HG03025 (cell line): ENCODE results near the gene ANKRD40.
"Not testable (repeated sequence)": the region's sequence is repeated elsewhere in the genome, so short reads cannot be mapped to it uniquely, and the experiment has no call there.

ENCODE experiments used
- ATAC-seq: cut with Tn5 transposase; IDR thresholded peaks from one replicate; pipeline ENCODE4 v1.9.1; 2021; ENCODE audit warnings: mild to moderate bottlenecking, moderate library complexity; ENCODE audit not compliant: unreplicated experiment, low FRiP score

The ANKRD40 gene

DNA sequence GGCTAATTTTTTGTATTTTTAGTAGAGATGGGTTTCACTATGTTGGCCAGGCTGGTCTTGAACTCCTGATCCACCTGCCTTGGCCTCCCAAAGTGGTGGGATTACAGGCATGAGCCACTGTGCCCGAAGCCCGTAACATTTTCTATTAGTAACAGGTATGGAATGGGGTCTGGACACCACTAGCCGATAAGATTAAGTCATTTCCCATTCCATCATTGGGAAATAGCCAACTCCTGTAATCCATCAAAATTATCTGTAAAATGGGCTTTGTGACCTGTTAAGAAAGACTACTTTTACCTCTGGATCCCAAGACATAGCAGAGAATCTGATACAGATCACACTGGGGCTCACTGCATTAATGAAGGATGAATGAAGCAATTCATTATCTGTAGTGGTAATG is 7.8 kb upstream of the ANKRD40 start:
- no peak for ATAC-seq

DNA sequence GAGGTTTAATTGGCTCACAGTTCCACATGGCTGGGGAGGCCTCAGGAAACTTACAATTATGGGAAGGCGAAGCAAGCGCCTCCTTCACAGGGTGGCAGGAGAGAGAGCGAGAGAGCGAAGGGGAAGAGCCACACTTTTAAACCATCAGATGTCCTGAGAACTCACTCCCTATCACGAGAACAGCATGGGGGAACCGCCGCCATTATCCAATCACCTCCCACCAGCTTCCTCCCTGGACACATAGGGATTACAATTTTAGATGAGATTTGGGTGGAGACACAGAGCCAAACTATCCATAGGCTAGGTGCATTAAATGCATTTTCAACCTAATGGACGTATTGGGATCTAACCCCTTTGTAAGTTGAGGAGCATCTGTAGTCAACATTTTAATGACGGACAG is 4.9 kb upstream of the ANKRD40 start:
- ATAC-seq = no peak

DNA sequence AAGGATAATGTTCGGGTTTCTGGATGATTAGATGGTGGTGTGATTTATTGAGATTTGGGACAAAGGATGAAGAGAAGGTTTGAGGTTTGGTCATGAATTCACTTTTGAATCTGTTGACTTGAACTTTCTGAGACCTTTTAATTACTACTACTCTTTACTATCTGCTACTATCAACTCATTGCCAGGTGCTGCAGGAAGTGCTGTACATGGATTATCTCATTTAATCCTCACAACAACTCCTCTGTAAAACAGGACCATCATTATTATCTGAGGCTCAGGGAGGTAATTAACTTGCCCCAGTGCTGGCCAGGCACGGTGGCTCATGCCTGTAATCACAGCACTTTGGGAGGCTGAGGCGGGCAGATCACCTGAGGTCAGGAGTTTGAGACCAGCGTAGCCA is 2.9 kb upstream of the ANKRD40 start:
- ATAC-seq = no peak

DNA sequence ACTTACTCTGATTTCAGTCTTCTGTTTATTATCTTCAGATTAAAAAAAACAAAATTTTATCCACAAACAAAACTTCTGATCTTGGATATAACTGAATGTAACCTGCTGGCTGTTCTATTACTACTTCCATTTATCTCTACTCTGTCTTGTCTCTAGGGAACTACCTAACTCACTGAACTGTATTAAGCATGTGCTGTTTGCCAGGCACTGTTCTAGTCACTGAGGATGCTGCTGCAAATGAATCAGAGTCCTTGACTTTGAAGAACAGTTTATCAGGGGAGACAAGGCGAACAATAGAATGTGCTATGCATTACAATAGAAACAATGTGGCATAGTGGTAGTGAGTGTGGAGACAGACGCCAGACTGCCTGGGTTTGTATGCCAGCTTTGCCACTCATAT is 2.3 kb upstream of the ANKRD40 start:
- ATAC-seq = no peak

DNA sequence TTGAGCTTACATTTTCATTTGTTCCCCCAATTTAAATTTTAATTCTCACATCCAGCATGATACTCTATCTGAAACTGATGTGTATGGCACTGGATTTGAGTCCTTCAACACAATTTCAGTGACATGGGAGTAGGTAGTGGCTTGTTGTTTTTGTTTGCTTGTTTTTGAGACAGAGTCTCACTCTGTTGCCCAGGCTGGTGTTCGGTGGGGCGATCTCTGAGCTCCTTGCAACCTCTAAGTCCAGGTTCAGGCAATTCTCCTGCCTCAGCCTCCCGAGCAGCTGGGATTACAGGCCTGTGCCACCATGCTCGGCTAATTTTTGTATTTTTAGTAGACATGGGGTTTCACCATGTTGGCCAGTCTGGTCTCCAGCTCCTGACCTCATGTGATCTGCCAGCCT is 1.3 kb upstream of the ANKRD40 start:
- not testable (repeated sequence) for ATAC-seq

DNA sequence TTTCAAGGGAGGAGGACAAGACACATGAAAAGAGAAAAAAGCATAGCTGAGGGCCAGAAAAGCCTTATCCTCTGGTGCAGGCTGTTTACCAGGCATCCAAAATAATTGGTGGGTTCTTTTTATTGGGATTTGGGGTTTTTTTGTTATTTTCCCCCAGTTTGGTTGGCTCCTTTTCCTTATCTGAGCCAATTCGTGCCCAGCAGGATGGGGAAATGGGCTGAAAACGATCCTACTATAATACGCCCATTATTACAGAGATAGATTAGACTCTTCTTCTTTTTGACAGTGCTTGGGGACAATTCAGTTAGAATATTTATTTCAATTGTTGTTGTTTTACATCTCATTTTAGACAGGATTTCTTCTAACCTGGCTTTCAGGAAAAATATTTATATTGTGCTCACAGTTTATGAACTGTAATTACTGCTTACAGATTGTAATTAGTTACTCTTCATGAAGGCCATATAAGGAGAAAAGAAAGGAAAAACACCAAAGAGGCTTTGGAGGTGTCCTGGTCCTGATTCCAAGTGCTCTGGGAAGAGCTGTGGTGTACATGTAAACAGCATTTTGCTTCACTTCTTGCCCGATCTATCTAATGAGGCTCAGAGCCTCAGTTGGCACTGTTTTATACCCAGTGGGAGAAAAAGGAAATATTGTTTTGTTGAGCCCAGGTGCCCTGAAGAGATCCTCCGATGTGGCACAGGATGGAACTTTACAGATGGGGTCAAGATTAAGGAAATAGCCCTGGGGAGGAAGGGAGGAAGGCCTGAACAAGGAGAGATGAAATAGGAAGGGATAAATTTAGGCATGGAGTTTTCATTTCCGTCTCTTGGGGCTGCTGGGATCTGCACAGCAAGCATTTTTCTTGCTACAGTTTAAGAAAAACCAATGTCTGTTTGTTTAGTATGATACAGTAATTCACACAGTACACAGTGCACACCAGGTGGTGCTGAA is 611 bp upstream of the ANKRD40 start:
- ATAC-seq = no peak

DNA sequence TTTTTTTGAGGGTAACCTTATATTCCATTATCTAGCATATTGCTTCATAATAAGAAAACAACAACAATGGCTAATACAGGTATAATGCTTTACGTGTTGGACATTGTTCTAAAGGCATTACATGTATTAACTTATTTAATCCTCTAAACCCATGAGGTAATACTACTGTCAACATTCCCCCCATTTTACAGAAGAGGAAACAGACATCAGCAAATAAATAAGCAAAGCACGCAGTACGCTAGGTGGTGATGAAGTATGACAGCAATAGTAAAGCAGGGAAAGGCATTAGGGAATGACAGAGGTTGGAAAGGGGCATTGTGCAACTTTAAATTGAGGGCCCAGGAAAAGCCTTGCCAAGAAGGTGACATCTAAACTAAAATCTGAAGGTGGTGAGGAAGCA is 4.6 kb downstream of the ANKRD40 start:
- no peak for ATAC-seq

DNA sequence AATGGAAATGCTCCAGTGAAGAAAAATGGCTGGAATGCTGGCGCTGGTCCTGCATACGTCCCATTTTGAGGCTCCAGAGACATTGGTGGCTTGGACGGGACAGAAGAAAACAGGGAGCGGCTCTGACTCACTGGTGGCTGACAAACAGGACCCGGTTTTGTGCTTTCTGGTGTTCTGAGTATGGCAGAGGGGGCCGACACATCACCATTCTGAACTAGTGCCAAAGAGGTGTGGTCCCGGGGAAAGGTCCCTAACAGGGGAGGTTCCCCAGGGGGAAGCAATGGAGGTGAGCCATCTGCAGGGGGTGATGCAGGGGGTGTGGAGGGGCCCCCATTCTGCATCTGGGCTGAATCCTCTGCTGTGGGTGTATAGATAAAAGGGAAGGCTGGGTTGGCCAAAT is 8.3 kb downstream of the ANKRD40 start:
- no peak for ATAC-seq

DNA sequence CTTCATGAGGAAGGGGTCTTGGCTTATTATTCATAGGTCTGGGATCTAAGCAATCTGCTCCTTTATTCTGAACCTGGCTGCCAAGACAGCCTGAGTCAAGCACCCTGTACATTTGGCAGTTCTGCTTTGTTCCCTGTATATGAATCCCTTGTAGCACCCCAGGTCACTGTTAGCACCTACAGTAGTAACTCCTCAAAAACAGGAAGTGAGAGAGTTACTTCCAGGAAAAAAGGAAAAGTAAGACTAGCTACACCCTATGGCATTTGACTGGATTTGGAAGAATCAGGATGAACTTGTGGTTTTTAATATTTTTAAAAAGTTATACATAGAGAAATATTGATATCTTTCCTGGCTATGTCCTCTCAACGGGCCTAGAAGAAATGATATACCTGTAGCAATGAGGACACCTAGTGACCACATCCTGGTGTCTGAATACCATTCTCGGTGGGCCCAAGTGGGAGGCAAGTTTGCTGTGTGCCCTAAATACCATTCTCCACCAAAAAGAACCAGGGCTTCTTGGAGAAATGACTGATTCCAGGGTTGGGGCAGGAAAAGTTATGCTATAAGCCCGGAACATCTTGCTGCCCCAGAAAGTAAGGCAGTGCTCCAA is 9.9 kb downstream of the ANKRD40 start:
- no peak for ATAC-seq

DNA sequence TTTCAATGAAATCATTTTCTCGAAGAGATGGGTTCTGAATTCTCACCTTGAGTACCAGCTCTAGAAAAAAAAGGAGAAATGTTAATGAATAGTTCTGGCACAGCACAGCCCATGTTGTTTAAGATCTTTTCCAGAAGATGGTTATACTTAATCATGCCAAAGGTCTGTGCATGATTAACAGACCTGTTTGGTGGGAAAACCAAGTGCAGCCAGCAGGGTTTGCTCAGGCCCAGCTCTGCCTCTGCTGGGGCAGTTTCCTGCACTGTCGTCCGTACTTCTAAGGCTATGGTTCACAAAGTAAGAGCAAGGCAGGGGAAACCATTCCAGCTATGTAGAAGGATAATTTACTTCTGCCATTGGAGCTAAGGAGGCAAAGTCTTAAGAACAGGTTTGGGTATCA is 10.7 kb downstream of the ANKRD40 start:
- ATAC-seq = no peak

DNA sequence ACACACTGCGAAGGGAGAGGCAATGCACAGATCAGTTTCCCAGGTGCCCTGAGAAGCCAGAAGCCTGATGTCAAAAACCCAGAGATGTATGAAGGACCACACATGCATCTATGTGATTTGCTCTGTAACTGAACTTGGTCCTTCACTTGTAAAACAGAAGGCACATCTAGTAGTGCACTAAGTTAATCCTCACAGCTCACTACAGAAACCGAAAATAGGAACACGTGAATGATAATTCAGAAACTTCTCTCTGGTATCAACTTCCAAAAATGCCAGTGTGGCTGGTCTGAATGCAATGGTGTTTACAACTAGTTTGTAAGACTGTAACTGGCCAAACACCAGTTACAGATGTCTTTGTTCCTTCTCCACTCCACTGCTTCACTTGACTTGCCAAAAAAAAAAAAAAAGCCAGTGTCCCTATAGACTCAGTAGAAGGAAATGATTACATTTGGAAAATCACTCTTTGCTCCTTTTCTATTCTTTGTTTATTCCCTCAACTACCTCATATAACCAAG is 11.3 kb downstream of the ANKRD40 start:
- no peak for ATAC-seq

DNA sequence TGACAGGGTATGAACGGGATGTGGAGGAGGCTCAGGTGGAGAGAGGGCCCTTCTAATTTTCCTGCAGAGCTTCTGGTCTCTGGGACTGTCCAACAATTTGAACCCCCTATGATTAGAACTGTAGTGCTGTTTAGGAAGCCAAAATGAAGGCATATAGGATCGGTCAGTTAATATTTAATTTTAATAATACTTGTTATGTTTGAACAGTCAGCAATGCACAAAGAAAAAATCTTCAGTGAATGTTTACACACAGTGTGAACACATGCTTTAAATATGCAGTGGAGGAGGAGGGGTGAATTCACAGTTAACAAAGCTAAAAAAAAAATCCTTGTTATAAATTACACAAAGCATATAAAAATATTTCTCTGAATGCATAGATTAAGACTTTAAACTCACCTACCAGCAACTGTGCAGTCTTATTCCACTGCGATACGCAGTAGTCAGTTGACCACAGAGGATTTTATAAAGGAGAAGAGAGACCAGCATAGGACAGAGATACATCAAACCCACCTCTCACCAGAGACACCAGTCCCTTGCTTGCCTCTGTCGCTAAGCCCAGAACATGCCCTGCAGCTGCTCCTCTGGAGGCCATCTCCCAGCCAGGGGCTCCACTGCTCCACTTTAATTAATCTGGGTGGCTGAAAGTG is 14.6 kb downstream of the ANKRD40 start:
- no peak for ATAC-seq

DNA sequence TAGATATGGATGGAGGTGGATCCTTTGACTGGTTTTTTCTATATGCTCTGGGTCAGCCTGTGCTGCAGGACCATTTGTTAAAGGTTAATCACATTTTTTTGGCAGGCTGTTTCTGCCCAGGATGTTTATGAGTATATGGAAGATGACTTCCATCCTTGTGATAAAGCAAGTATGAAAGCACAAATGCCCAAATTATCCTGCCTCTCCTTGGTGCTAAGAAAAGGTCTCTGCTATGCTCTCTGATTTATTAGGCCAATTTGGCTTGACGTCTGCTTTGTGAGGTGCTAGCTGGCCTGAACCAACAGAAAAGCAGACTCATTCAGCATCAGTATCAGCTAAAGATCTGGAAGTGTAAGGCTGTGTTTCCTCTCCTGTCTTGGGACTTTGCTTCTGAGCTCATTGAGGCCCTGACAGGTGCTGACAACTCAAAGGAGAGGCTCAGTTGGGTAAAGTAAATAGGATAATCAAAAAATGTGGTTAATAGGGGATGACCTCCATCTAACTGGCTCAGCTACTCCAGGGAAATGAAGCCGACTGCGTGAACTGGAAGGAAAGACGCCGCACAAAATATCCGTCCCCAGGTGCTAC is 15.2 kb downstream of the ANKRD40 start:
- no peak for ATAC-seq

DNA sequence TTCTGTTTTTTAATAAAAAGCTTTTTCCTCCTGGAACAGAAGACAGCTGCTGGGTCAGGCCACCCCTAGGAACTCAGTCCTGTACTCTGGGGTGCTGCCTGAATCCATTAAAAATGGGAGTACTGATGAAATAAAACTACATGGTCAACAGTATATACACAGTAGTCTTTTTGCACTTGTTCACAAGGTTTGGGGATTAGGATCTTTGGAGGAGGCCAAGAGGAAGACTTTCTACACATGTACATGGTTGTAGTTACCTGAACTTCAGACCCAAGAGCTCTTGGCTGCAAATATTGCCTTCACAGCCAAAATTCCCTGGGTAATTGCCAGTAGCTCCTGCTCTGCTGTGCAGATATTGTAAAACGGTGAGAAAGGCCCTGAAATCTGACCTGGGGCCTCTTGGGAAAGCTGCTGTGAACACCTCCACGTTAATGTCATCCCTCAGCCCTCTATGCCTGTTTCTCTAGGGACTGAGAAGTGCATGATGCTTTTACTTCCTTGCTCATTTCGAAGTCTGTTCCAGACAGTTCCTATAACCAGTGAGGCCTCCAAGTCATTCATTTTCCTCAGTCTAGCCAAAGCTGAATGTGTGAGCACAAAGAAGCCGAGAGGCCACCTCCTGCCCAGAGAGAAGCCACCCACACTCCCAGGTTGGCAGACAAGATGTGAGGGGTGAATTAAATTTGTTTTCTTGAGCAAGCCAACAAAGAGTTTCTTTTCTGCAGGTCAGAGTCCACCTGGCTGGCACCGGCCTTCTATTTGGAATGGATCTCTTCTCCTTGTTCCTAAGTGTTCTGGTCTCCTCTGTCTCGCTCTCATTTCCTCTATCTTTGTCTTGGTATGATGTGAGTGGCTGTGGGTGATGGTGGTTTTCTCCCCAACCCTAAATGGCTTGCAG is 15.9 kb downstream of the ANKRD40 start:
- no peak for ATAC-seq

DNA sequence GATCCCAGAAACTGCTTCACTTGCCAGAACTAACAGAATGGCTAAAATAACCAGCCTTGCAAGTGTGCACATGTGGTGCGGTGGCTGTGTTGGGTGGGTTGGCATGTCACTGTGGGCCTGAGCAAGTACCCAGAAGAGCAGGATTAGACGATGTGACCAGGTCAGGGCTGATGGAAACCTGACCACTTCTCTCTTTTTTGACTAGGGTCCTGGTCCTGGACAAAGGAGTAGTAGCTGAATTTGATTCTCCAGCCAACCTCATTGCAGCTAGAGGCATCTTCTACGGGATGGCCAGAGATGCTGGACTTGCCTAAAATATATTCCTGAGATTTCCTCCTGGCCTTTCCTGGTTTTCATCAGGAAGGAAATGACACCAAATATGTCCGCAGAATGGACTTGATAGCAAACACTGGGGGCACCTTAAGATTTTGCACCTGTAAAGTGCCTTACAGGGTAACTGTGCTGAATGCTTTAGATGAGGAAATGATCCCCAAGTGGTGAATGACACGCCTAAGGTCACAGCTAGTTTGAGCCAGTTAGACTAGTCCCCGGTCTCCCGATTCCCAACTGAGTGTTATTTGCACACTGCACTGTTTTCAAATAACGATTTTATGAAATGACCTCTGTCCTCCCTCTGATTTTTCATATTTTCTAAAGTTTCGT is 16.7 kb downstream of the ANKRD40 start:
- no peak for ATAC-seq

DNA sequence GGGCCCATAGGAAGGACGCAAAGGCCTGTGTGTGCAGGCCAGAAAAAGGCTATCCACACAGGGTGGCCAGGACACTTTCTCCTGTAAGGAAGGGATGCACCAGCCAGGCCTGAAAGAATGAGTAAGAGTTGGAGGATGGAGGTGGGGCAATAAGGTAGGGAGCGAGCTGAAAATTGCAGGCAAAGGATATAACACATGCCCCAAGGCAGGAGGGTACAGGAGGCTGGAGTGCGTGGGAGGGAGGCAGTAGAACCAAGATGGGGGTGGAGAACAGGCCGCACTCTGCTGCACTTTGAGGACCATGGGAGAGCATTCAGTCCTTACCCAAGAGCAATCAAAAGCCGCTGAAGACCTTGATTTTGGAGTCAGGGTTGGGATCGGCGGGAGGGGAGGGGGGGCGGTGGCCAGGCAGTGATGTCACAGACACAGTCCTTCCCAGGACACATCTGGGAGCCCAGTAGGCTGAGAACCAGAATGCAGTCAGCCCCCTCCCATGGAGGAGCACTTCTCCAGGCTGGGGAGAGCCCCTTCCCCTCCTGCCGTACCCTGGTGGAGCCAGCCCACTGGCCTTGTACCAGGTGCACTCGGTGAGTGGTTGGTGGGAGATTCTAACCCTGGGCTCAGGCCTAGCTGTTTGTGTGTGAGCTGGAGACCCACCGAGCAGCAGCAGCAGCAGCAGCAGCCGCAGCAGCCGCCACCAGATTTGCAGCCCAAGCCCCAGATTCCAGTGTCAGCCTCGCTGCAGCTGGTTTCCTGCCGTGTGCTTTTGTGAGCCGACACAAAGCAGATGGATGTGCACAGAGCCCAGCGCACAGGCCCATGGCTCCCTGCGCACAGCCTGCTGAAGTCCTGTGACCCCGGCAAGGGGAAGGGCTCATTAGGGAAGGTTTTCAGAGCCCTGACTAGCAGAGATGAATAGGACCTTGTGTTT is 17.5 kb downstream of the ANKRD40 start:
- no peak for ATAC-seq

DNA sequence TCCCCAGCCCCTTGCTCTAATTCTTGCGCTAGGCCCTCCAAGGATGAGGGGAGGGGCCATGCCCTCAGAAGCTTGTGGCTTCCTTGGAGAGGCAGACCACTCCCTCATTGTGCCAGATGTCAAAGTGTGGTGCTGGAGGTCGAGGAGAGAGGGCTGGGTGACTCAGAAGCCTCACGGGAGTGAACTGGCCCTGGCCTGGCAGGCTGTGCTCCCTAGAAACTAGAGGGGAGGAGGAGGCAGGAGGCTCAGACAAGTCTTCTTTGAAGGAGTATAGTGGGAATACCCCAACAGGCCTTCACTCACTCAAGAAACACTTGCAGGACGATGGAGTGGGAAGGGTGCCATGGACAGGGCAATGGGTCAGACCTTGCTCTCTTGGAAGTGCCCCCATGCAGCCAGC is 18.5 kb downstream of the ANKRD40 start:
- no peak for ATAC-seq

DNA sequence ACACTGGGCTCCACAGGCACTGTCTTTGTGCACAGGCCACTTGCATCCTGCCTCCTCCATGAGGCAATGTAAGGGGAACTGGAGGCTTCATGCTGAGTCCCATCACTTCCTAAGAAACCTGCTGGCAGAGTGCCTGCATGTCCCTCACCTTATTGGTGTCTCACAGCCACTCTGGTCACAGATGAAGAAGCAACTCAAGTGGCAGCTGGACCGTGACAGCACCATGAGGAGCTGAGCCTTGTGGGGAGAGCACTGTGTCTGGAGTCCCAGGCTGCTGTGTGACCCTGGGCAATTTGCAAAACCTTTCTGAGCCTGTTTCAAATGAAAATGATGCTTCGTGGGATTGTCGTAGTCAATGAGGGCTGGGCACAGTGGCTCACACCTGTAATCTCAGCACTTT is 19.5 kb downstream of the ANKRD40 start:
- ATAC-seq = no peak
